Liver (tissue), 9 donors: ENCODE data around the gene SIL1. TPM values are rescaled to one million over a fixed set of nuclear protein-coding genes. Genes with fewer than 3 reads are reported as not detected.
A peak's percentile ranks its signal among the peaks of the same experiment; 100 is the strongest.

Source experiments
- DNase-seq: peaks from one replicate; pipeline ENCODE4 v3.0.0-alpha.2; 2017; ENCODE audit warnings: low spot score
- H3K27ac ChIP-seq, 2 donors: one replicate each; pipeline ENCODE4 v1.7.0; 2013; ENCODE audit warnings: inconsistent platforms in 2 of 2, low read length in 2 of 2, control low read depth in 1 of 2, low read depth in 1 of 2, mild to moderate bottlenecking in 1 of 2
- H3K27me3 ChIP-seq, 4 donors: one replicate each; pipeline versions ENCODE4 v1.6.1 to v1.7.0; 2013; ENCODE audit warnings: low read length in 3 of 4, inconsistent platforms in 1 of 4, mild to moderate bottlenecking in 1 of 4, moderate library complexity in 1 of 4; ENCODE audit not compliant: control insufficient read depth in 4 of 4, insufficient read depth in 4 of 4
- H3K36me3 ChIP-seq, 4 donors: one replicate each; pipeline versions ENCODE4 v1.6.1 to v1.7.0; 2013; ENCODE audit warnings: low read length in 3 of 4, mild to moderate bottlenecking in 3 of 4, low read depth in 1 of 4, moderate library complexity in 1 of 4; ENCODE audit not compliant: control insufficient read depth in 4 of 4, insufficient read depth in 3 of 4
- H3K4me1 ChIP-seq, 4 donors: one replicate each; pipeline versions ENCODE4 v1.6.1 to v1.7.0; 2013; ENCODE audit warnings: low read length in 3 of 4, mild to moderate bottlenecking in 3 of 4, moderate library complexity in 1 of 4; ENCODE audit not compliant: control insufficient read depth in 4 of 4, insufficient read depth in 4 of 4
- H3K4me3 ChIP-seq, 3 donors: one replicate each; pipeline versions ENCODE4 v1.6.1 to v1.7.0; 2013; ENCODE audit warnings: low read length in 3 of 3, control low read depth in 1 of 3, low read depth in 1 of 3, mild to moderate bottlenecking in 1 of 3
- H3K9ac ChIP-seq, 2 donors: one replicate each; pipeline ENCODE4 v1.7.0; 2013; ENCODE audit warnings: low read length in 2 of 2, mild to moderate bottlenecking in 2 of 2, moderate library complexity in 2 of 2, control low read depth in 1 of 2, low read depth in 1 of 2
- H3K9me3 ChIP-seq, 4 donors: one replicate each; pipeline versions ENCODE4 v1.6.1 to v1.7.0; 2013; ENCODE audit warnings: low read length in 3 of 4; ENCODE audit not compliant: control insufficient read depth in 4 of 4
- ATF3 ChIP-seq: IDR thresholded peaks from 2 replicates; pipeline ENCODE4 v1.6.1; 2016; ENCODE audit warnings: antibody characterized with exemption
- CTCF ChIP-seq: fragments of 150-350 bp; IDR thresholded peaks from 2 replicates; pipeline ENCODE4 v1.5.1; 2017; ENCODE audit warnings: improper control_type of control experiment, low read depth, low read length; ENCODE audit not compliant: missing input control
- FOXA1 ChIP-seq: IDR thresholded peaks from 2 replicates; pipeline ENCODE4 v1.6.1; 2016; ENCODE audit warnings: antibody characterized with exemption
- FOXA2 ChIP-seq: IDR thresholded peaks from 2 replicates; pipeline ENCODE4 v1.6.1; 2016; ENCODE audit warnings: antibody characterized with exemption
- GABPA ChIP-seq, 2 donors: IDR thresholded peaks in 1 of 2; conservative IDR thresholded peaks in 1 of 2; 2 replicates each; pipeline ENCODE4 v1.6.1; 2016; ENCODE audit warnings: antibody characterized with exemption in 2 of 2, mild to moderate bottlenecking in 1 of 2, moderate library complexity in 1 of 2
- HNF4G ChIP-seq: IDR thresholded peaks from 2 replicates; pipeline ENCODE4 v1.6.1; 2016; ENCODE audit warnings: antibody characterized with exemption
- JUND ChIP-seq, 2 donors: IDR thresholded peaks; 2 replicates each; pipeline ENCODE4 v1.6.1; 2016; ENCODE audit warnings: antibody characterized with exemption in 2 of 2
- NR2F2 ChIP-seq: IDR thresholded peaks from 2 replicates; pipeline ENCODE4 v1.6.1; 2016; ENCODE audit warnings: antibody characterized with exemption
- RXRA ChIP-seq, 2 donors: IDR thresholded peaks; 2 replicates each; pipeline ENCODE4 v1.6.1; 2017 to 2018; ENCODE audit warnings: antibody characterized with exemption in 2 of 2, mild to moderate bottlenecking in 1 of 2
- SP1 ChIP-seq: IDR thresholded peaks from 2 replicates; pipeline ENCODE4 v1.6.1; 2018; ENCODE audit warnings: antibody characterized with exemption, mild to moderate bottlenecking
- TAF1 ChIP-seq: conservative IDR thresholded peaks from 2 replicates; pipeline ENCODE4 v1.6.1; 2016; ENCODE audit warnings: antibody characterized with exemption, mild to moderate bottlenecking
- ZBTB33 ChIP-seq: IDR thresholded peaks from 2 replicates; pipeline ENCODE4 v1.6.1; 2016; ENCODE audit warnings: antibody characterized with exemption
- WGBS: extraction: QIAGEN DNeasy Blood & Tissue Kit; methylation state at CpG from one replicate; pipeline ENCODE4 v1.1.7; 2013; 5-methylcytosine and 5-hydroxymethylcytosine counted together
- polyA plus RNA-seq, 2 donors: library from polyadenylated mRNA; stranded (reverse) in 1 of 2; unstranded in 1 of 2; fragments of 200-250 nt in 1 of 2; fragments of >200 nt in 1 of 2; fragmentation: Nextera tagmentation in 1 of 2; extraction: Ambion mirVana in 1 of 2; gene quantifications; one replicate each; pipeline versions ENCODE4 v1.2.1 to v1.2.3, GENCODE V29; 2013 to 2015
- total RNA-seq, 2 donors: library from RNA; depleted of rRNA; stranded (reverse); fragments of >200 nt; gene quantifications; one replicate each; pipeline ENCODE4 v1.2.3, GENCODE V29; 2014
- TF ChIP-seq, protein P1 (sequence below): IDR thresholded peaks from 2 replicates; pipeline ENCODE4 v1.6.1; 2016; ENCODE audit warnings: antibody characterized with exemption, mild to moderate bottlenecking
- donor health status: healthy.
- donor health status: healthy.
- donor health status: healthy.
- donor health status: healthy.
- donor health status: healthy.

SIL1 gene
- total and polyA plus RNA-seq, 4 donors, result 38.1 to 95.1 (median 76.2) TPM

GRCh38 chr5:139178935-139179334, 19.2 kb downstream of the SIL1 start:
- no peak overlapping the region for H3K27ac ChIP-seq

GRCh38 chr5:139178589-139178917, 19.6 kb downstream of the SIL1 start:
- 56% methylated on average over 3 of the region's 3 CpGs for whole genome bisulfite sequencing
- Histone ChIP-seq H3K36me3 (no peaks in the 10 kb centered on the region), H3K27ac (no peak overlapping the region), H3K27me3 (no peaks in the 10 kb centered on the region), H3K9ac (no peak overlapping the region), H3K9me3 (no peaks in the 10 kb centered on the region), H3K4me3 (no peak overlapping the region), H3K4me1 (peaks cover 8 to 25% (median 15%) of the 10 kb centered on the region in 4 donors)
- no peak for DNase-seq
- TF ChIP-seq CTCF (no peak), GABPA (IDR thresholded peaks at IDR 0.05 in 1 of 2, conservative IDR thresholded peaks at IDR 0.05 in 1 of 2) (no peak), ATF3 (no peak), SP1 (no peak), FOXA1 (no peak), FOXA2 (no peak), JUND (IDR thresholded peaks at IDR 0.05) (no peak), NR2F2 (no peak), HNF4G (no peak), RXRA (IDR thresholded peaks at IDR 0.05) (no peak), TAF1 (no peak), ZBTB33 (no peak)
- TF ChIP-seq, protein P1, sequence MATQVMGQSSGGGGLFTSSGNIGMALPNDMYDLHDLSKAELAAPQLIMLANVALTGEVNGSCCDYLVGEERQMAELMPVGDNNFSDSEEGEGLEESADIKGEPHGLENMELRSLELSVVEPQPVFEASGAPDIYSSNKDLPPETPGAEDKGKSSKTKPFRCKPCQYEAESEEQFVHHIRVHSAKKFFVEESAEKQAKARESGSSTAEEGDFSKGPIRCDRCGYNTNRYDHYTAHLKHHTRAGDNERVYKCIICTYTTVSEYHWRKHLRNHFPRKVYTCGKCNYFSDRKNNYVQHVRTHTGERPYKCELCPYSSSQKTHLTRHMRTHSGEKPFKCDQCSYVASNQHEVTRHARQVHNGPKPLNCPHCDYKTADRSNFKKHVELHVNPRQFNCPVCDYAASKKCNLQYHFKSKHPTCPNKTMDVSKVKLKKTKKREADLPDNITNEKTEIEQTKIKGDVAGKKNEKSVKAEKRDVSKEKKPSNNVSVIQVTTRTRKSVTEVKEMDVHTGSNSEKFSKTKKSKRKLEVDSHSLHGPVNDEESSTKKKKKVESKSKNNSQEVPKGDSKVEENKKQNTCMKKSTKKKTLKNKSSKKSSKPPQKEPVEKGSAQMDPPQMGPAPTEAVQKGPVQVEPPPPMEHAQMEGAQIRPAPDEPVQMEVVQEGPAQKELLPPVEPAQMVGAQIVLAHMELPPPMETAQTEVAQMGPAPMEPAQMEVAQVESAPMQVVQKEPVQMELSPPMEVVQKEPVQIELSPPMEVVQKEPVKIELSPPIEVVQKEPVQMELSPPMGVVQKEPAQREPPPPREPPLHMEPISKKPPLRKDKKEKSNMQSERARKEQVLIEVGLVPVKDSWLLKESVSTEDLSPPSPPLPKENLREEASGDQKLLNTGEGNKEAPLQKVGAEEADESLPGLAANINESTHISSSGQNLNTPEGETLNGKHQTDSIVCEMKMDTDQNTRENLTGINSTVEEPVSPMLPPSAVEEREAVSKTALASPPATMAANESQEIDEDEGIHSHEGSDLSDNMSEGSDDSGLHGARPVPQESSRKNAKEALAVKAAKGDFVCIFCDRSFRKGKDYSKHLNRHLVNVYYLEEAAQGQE, result no peak

More at GRCh38 chr5:139178935-139179334, 19.2 kb downstream of the SIL1 start:
- no peak overlapping the region for H3K9ac ChIP-seq
- WGBS, result 56% methylated on average over 1 of the region's 1 CpG
- H3K4me3 ChIP-seq, result no peak overlapping the region
- no peaks in the 10 kb centered on the region for H3K36me3 ChIP-seq
- peak; percentile 45 for DNase-seq
- no peaks in the 10 kb centered on the region for H3K27me3 ChIP-seq
- H3K9me3 ChIP-seq, result no peaks in the 10 kb centered on the region
- no peak for TF ChIP-seq SP1
- no peak for TF ChIP-seq NR2F2
- TF ChIP-seq JUND (IDR thresholded peaks at IDR 0.05), result no peak
- no peak for TF ChIP-seq FOXA1
- no peak for TF ChIP-seq ATF3
- peaks cover 8 to 25% (median 15%) of the 10 kb centered on the region in 4 donors for H3K4me1 ChIP-seq
